Heart right ventricle (tissue), 16 donors: ENCODE measurements around the gene SCAF8. TPM values are rescaled to one million over a fixed set of nuclear protein-coding genes. Genes with fewer than 3 reads are reported as not detected.

Source experiments
- ATAC-seq, 8 donors: fragments of 200-7000 bp; cut with Tn5 transposase; one replicate each; pipeline ENCODE4 v1.9.1; 2020; ENCODE audit warnings: mild to moderate bottlenecking in 8 of 8, moderate library complexity in 8 of 8, moderate number of reproducible peaks in 1 of 8
- DNase-seq, 2 donors: peaks; one replicate each; pipeline ENCODE4 v3.0.0-alpha.2; 2020
- H3K27ac ChIP-seq, 10 donors: fragments of 200-600 bp; sonication (generic) in 2 of 10; one replicate each; pipeline versions ENCODE4 v1.5.0 to v1.8.0; 2020 to 2022; ENCODE audit warnings: mild to moderate bottlenecking in 3 of 10
- H3K27me3 ChIP-seq, 7 donors: fragments of 200-600 bp; one replicate each; pipeline ENCODE4 v1.8.0; 2021 to 2022; ENCODE audit warnings: mild to moderate bottlenecking in 2 of 7
- H3K36me3 ChIP-seq, 9 donors: fragments of 200-600 bp; sonication (generic) in 1 of 9; one replicate each; pipeline versions ENCODE4 v1.5.0 to v1.8.0; 2020 to 2022; ENCODE audit warnings: mild to moderate bottlenecking in 2 of 9
- H3K4me1 ChIP-seq, 9 donors: fragments of 200-600 bp; sonication (generic) in 1 of 9; one replicate each; pipeline versions ENCODE4 v1.5.0 to v1.8.0; 2020 to 2022; ENCODE audit warnings: mild to moderate bottlenecking in 4 of 9
- H3K4me3 ChIP-seq, 10 donors: fragments of 200-600 bp; sonication (generic) in 2 of 10; one replicate each; pipeline versions ENCODE4 v1.5.0 to v1.8.0; 2020 to 2022; ENCODE audit warnings: mild to moderate bottlenecking in 7 of 10, moderate library complexity in 2 of 10
- H3K9me3 ChIP-seq, 11 donors: fragments of 200-600 bp in 10 of 11; sonication (generic) in 2 of 11; one replicate each; pipeline versions ENCODE4 v1.5.0 to v1.8.0; 2013 to 2022; ENCODE audit warnings: mild to moderate bottlenecking in 2 of 11, control low read depth in 1 of 11, moderate library complexity in 1 of 11
- CTCF ChIP-seq, 9 donors: fragments of 200-600 bp; sonication (generic) in 2 of 9; IDR thresholded peaks; one replicate each; pipeline versions ENCODE4 v1.5.0 to v1.8.0; 2021 to 2022; ENCODE audit warnings: antibody characterized with exemption in 9 of 9, mild to moderate bottlenecking in 5 of 9, moderate library complexity in 1 of 9
- WGBS, 2 donors: extraction: QIAGEN DNeasy Blood & Tissue Kit; methylation state at CpG; one replicate each; pipeline ENCODE4 v1.1.7; 2013; ENCODE audit warnings: inconsistent platforms in 1 of 2; 5-methylcytosine and 5-hydroxymethylcytosine counted together
- intact Hi-C, 10 donors: fragments of 100-400 bp; cut with DNase I; formaldehyde crosslinking; loops; one replicate each; pipeline versions ENCODE4 v1.11.1 to v1.14.2; 2022
- polyA plus RNA-seq, 2 donors: library from polyadenylated mRNA; stranded (reverse); fragments of 200-250 nt; gene quantifications; one replicate each; pipeline ENCODE4 v1.2.3, GENCODE V29; 2013
- total RNA-seq, 10 donors: library from RNA; stranded (reverse); fragmentation: NEBNext Ultra II Directional in 3 of 10; extraction: Animal tissue kit (Norgen Biotek cat#: 25700) in 3 of 10; gene quantifications; one replicate each; pipeline versions ENCODE4 v1.2.1 to v1.2.4, GENCODE V29; 2021 to 2023
- donor health status: Arrhythmogenic right ventricular cardiomyopathy.
- donor health status: ischemic (EF 13 %, LVEDD 7.1; RV severe dilation, severe dysfunction).
- donor health status: healthy with polysubstance abuse.
- donor health status: DM: no; HTN: yes; CAD: no.
- donor health status: DM: no; HTN: no; CAD: no.
- donor health status: ischemic (EF 25% LVEDD 6.9; RV normal size, moderate dysfunction).
- donor health status: ischemic (EF 25% LVEDD 5.7; RV mildly dilated, moderate dysfunction).
- donor health status: healthy.
- donor health status: DM: yes; HTN: yes; CAD: no.
- donor health status: Ischemic cardiomyopathy.
- donor health status: ischemic (EF 35%, LVEDD 5.7; RV mildly dilated, moderate dysfunction).
- donor health status: nonischemic (EF 11% LVEDD 7.7; RV severe dilation, severe dysfunction).
- donor health status: DM: yes; HTN: yes; CAD: no.
- donor health status: PGD.
- donor health status: ischemic (EF 29% LVEDD 5.4; RV normal size, mild dysfunction).
- donor health status: nonischemic (EF 23%, LVEDD 6.1; RV moderate dilation, normal function).

Gene SCAF8
- total and polyA plus RNA-seq, 12 donors: 6.7 to 96.1 (median 62.8) TPM

- Histone ChIP-seq H3K27me3 (no peaks in the 10 kb centered on the region), H3K27ac (no peak overlapping the region), H3K4me1 (peaks cover 0 to 5% (median 0%) of the 10 kb centered on the region in 9 donors), H3K36me3 (no peaks in the 10 kb centered on the region), H3K4me3 (no peak overlapping the region), H3K9me3 (no peaks in the 10 kb centered on the region)
- DNase-seq (no peak), ATAC-seq (no peak)
- WGBS, 2 donors: 81 to 90% methylated on average over 5 of the region's 5 CpGs
- intact Hi-C loops: no loop called here
- TF ChIP-seq CTCF (IDR thresholded peaks at IDR 0.05): no peak
These were observed 43.5 kb upstream of the SCAF8 start for GRCh38 chr6:154689493-154690255.

- TF ChIP-seq CTCF (IDR thresholded peaks at IDR 0.05): no peak
- 87 to 93% methylated on average over 4 of the region's 4 CpGs for WGBS, 2 donors
- no peaks in the 10 kb centered on the region for H3K27me3 ChIP-seq
- H3K27ac ChIP-seq: no peak overlapping the region
- no peak overlapping the region for H3K4me3 ChIP-seq
- H3K4me1 ChIP-seq: peaks cover 0 to 5% (median 0%) of the 10 kb centered on the region in 9 donors
- no peak for DNase-seq
- H3K36me3 ChIP-seq: no peaks in the 10 kb centered on the region
- ATAC-seq: no peak
- no peaks in the 10 kb centered on the region for H3K9me3 ChIP-seq
- intact Hi-C loops: no loop called here
These were observed 42.4 kb upstream of the SCAF8 start for GRCh38 chr6:154690857-154691256.

- H3K27me3 ChIP-seq: no peaks in the 10 kb centered on the region
- ATAC-seq: no peak
- no peaks in the 10 kb centered on the region for H3K36me3 ChIP-seq
- no peak overlapping the region for H3K4me3 ChIP-seq
- no peak for DNase-seq
- 75 to 100% methylated on average over 1 of the region's 1 CpG for whole genome bisulfite sequencing, 2 donors
- H3K9me3 ChIP-seq: no peaks in the 10 kb centered on the region
- intact Hi-C loops: no loop called here
- TF ChIP-seq CTCF (IDR thresholded peaks at IDR 0.05): no peak
- no peak overlapping the region for H3K27ac ChIP-seq
- H3K4me1 ChIP-seq: no peaks in the 10 kb centered on the region
These were observed 36.6 kb upstream of the SCAF8 start for GRCh38 chr6:154696661-154697060.

GRCh38 chr6:154703124-154703523, 30.1 kb upstream of the SCAF8 start:
- intact Hi-C loops: no loop called here
- Histone ChIP-seq H3K36me3 (no peaks in the 10 kb centered on the region), H3K27ac (no peak overlapping the region), H3K4me1 (no peaks in the 10 kb centered on the region), H3K4me3 (no peak overlapping the region), H3K9me3 (no peaks in the 10 kb centered on the region), H3K27me3 (peaks cover 0 to 6% (median 0%) of the 10 kb centered on the region in 7 donors)
- 54 to 62% methylated on average over 4 of the region's 4 CpGs for WGBS, 2 donors
- no peak for TF ChIP-seq CTCF (IDR thresholded peaks at IDR 0.05)
- DNase-seq (no peak), ATAC-seq (no peak)
